ENCODE measurements around the gene PPIF. TPM values are rescaled to one million over a fixed set of nuclear protein-coding genes. Genes with fewer than 3 reads are reported as not detected.

The PPIF gene
- total RNA-seq, 4 donors from 2014 or later: 37.2 to 149 (median 51.6) TPM

DNA sequence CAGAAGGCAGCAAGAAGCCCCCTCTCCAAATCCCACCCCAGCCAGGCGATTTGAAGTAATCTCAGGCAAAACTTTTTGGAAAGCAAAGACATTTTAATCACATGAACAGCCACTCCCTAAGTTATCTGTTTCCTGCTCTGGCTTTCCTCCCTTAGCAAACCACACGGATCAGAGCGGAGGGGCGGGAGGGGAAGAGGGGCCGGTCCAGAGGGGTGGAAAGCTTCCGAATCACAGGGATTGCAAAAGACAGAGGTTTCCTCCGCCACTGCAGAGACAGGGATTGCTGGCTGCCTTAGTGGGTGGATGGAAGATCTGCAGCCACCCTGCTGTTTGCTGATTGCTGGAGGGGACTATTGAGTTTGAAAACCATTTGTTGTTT lies 57.0 kb downstream of the PPIF start:
- Histone ChIP-seq H3K4me3 (no peak overlapping the region), H3K4me1 (peaks cover 87 to 98% (median 91%) of the 10 kb centered on the region in 4 donors), H3K27me3 (no peaks in the 10 kb centered on the region), H3K36me3 (no peaks in the 10 kb centered on the region), H3K27ac (no peak overlapping the region), H3K9me3 (no peaks in the 10 kb centered on the region)
- intact Hi-C loops (cut with DNase I; ENCODE audit: low total_unique reads) (no loop called here), in situ Hi-C loops (cut with MboI; ENCODE audit: low pct_ligation_motif_present in 1 of 4, low pct_unique_long_range_greater_than_20kb in 1 of 4, low sequenced_read_pairs in 3 of 4) (no loop called here)
- WGBS, 2 donors (ENCODE audit: low coverage in 1 of 2): 27% methylated on average over 6 of the region's 7 CpGs; no CpG with 5 or more reads in 1 of the 2 donors
- DNase-seq: peak; percentile 41
- TF ChIP-seq, protein P1, sequence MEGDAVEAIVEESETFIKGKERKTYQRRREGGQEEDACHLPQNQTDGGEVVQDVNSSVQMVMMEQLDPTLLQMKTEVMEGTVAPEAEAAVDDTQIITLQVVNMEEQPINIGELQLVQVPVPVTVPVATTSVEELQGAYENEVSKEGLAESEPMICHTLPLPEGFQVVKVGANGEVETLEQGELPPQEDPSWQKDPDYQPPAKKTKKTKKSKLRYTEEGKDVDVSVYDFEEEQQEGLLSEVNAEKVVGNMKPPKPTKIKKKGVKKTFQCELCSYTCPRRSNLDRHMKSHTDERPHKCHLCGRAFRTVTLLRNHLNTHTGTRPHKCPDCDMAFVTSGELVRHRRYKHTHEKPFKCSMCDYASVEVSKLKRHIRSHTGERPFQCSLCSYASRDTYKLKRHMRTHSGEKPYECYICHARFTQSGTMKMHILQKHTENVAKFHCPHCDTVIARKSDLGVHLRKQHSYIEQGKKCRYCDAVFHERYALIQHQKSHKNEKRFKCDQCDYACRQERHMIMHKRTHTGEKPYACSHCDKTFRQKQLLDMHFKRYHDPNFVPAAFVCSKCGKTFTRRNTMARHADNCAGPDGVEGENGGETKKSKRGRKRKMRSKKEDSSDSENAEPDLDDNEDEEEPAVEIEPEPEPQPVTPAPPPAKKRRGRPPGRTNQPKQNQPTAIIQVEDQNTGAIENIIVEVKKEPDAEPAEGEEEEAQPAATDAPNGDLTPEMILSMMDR (IDR thresholded peaks at IDR 0.05): no peak
- TF ChIP-seq EP300 (IDR thresholded peaks at IDR 0.05; ENCODE audit: low read depth) (no peak), POLR2A (IDR thresholded peaks at IDR 0.05) (no peak), POLR2AphosphoS5 (IDR thresholded peaks at IDR 0.05) (no peak)

- Histone ChIP-seq H3K9me3 (no peaks in the 10 kb centered on the region), H3K4me3 (no peak overlapping the region), H3K27ac (no peak overlapping the region), H3K27me3 (no peaks in the 10 kb centered on the region), H3K36me3 (no peaks in the 10 kb centered on the region), H3K4me1 (peaks cover 88 to 98% (median 91%) of the 10 kb centered on the region in 4 donors)
- in situ Hi-C loops (cut with MboI; ENCODE audit: low pct_ligation_motif_present in 1 of 4, low pct_unique_long_range_greater_than_20kb in 1 of 4, low sequenced_read_pairs in 3 of 4): no loop called here
- peak; percentile 4 for DNase-seq
- WGBS, 2 donors (ENCODE audit: low coverage in 1 of 2): 49% methylated on average over 5 of the region's 5 CpGs; no CpG with 5 or more reads in 1 of the 2 donors
- intact Hi-C loops (cut with DNase I; ENCODE audit: low total_unique reads): loop anchor here (5.0 kb wide), 1 partner anchor 38 kb away; no protein-coding TSS in a partner anchor
- TF ChIP-seq POLR2A (IDR thresholded peaks at IDR 0.05) (no peak), POLR2AphosphoS5 (IDR thresholded peaks at IDR 0.05) (no peak), EP300 (IDR thresholded peaks at IDR 0.05; ENCODE audit: low read depth) (no peak)
- TF ChIP-seq, protein P1 (IDR thresholded peaks at IDR 0.05): no peak
Measured at GRCh38 chr10:79404690-79405131, 57.4 kb downstream of the PPIF start.

Other genes with a start within 250 kb of the PPIF start
- 10 to 100 TPM; 15.6 to 41.1 (median 22.5) TPM for gene ZCCHC24, start 98.2 kb downstream of the PPIF start, total RNA-seq
- under 1 TPM in 2 of 4 donors, not detected in 2; 0.16 to 0.27 TPM for gene EIF5AL1, start 165.1 kb downstream of the PPIF start, total RNA-seq
- 1 to 10 TPM in 3 of 4 donors, under 1 TPM in 1; 0.32 to 4.9 (median 2.5) TPM for gene SFTPA2, start 212.9 kb downstream of the PPIF start, total RNA-seq

All from transverse colon (tissue), 4 donors.